Measurements from ENCODE around the gene CHRFAM7A.
"Not testable (repeated sequence)": the region's sequence is repeated elsewhere in the genome, so short reads cannot be mapped to it uniquely, and the experiment has no call there.

CHRFAM7A gene

GRCh38 chr15:30392766-30393663 is at the start of gene CHRFAM7A:
TSS of gene CHRFAM7A (minus strand) at chr15:30393540. CDS start at chr15:30383351, 10,189 bp downstream.
- DNase-seq, result not testable (repeated sequence)

DNA sequence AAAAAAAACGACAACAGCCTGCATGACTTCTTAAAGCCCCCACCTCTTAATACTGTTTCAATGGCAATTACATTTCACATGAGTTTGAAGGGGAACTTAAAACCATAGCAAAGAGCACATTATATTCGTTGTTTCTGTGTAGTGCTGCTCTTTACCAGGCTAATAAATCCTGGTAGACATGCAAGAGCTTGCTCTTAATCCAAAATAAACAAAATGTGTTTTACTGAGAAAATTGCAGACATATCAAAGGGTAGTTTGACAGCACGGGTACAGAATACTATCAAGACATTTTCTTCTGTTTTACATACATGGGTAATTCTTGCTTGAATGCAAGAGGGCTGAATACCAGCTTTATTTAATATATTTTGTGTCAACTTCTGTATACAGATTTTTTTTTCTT is 45.0 kb upstream of the CHRFAM7A start:
- DNase-seq, result not testable (repeated sequence)

DNA sequence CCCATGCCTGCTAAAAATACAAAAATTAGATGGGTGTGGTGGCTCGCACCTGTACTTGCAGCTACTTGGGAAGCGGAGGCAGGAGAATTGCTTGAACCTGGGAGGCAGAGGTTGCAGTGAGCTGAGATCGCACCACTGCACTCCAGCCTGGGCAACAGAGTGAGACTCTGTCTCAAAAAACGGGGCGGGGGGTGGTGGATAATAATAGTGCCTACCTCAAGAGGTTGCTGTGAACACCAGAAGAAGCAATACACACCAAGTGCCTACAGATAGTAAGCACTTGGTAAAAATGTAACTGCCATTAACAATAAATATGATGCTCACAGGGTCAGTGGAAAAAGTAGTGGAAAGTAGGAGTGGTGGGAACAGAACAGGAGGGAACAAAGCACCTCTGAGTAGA is 42.5 kb upstream of the CHRFAM7A start:
- not testable (repeated sequence) for DNase-seq

- not testable (repeated sequence) for DNase-seq
Measured at GRCh38 chr15:30420723-30421122, 27.4 kb upstream of the CHRFAM7A start.

GRCh38 chr15:30414160-30414559 is 20.8 kb upstream of the CHRFAM7A start, which contains the start of gene GOLGA8R:
TSS of gene GOLGA8R (minus strand) at chr15:30414260. CDS start at chr15:30414162, 98 bp downstream.
- DNase-seq, result not testable (repeated sequence)

DNA sequence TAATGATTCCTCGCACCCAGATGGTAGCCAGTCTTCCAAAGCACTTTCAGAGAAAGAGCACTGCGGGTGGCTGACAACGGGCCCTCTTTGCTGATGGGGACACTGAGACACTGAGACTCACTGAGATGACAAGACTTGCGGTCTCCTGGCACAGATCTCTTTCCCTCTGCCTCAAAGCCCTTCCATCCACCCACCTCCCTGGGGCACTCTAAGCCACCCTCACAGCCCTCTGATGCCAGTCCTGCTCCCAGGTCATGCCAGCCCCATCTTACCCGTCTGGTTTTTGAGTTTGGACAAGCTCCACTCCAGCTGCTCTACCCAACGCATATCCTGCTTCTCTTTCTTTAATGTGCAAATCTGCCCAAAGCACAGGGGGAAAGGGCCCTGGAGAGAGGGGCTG is 14.3 kb upstream of the CHRFAM7A start:
- not testable (repeated sequence) for DNase-seq

- DNase-seq, result not testable (repeated sequence)
Measured at GRCh38 chr15:30398988-30399387, 5.6 kb upstream of the CHRFAM7A start.

- DNase-seq, result not testable (repeated sequence)
Measured at GRCh38 chr15:30393664-30393991, 288 bp upstream of the CHRFAM7A start.

GRCh38 chr15:30386318-30386887 is 6.9 kb downstream of the CHRFAM7A start:
- DNase-seq, result not testable (repeated sequence)

GRCh38 chr15:30377082-30377413 is 16.3 kb downstream of the CHRFAM7A start:
- DNase-seq, result not testable (repeated sequence)

DNA sequence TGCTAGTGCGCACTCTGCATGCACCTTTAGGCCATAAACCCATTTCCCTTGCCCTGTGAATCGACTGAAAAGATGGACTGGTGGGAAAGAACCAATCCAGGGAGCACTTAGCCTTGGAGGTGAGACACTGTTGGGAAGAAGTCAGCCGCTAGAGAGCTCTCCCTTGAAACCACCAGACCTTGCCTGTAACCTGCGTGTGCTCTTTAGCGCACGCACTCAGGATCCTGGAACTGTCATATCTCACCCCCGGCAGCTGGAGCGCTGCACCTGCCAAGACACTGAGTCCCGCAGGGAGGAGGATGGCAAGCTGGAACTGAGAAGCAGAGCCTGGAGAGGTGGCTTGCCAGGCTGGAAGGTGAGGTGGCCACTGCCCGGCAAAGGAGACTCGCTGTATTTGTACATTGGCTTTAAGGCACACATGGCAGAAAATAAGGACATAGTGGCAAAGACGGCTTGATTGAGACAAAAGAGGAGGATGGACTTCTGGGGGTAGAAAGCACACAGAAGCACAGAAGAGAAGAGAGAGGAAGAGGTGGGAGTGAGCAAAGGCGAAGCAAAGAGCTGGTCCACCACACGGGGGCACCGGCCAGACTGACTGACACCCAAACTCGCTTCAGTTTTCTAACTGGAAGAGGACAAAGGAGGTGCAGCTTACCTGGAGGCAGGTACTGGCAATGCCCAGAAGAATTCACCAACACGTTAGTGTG is 16.8 kb downstream of the CHRFAM7A start:
- not testable (repeated sequence) for DNase-seq

DNA sequence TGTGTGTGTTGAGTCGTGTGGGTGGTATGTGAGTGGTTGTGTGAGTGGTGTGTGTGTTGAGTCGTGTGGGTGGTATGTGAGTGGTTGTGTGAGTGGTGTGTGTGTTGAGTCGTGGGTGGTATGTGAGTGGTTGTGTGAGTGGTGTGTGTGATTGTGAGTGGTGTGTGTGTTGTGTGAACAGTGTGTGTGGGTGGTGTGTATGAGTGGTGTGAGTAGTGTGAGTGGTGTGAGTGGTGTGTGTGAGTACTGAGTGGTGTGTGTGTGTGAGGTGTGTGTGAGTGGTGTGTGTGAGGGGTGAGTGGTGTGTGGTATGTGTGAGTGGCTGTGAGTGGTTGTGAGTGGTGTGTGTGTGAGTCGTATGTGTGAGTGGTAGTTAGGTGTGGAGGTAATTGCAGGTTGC is 17.5 kb downstream of the CHRFAM7A start:
- not testable (repeated sequence) for DNase-seq

GRCh38 chr15:30374862-30375261 is 18.5 kb downstream of the CHRFAM7A start:
- DNase-seq, result not testable (repeated sequence)

DNA sequence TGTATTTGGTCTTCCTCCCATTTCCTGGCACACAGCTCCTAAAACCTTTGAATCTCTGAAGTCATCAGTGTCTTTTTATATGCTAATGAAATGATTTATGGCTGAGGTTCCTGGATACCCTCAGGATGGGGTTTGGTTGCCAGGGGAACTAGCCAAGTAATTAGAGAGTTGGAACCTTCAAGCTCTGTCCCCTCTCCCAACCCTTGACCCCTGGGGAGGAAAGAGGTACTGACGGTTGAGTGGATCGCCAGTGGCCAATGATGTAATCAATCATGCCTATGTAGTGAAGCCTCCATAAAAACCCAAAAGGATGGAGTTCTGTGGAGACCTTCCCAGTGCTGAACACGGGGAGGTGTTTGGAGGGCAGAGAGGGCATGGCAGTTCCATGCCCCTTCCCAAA is 25.1 kb downstream of the CHRFAM7A start:
- not testable (repeated sequence) for DNase-seq

GRCh38 chr15:30367246-30367645 is 26.1 kb downstream of the CHRFAM7A start:
- DNase-seq, result not testable (repeated sequence)

GRCh38 chr15:30361404-30361803 is 31.9 kb downstream of the CHRFAM7A start:
- not testable (repeated sequence) for DNase-seq

GRCh38 chr15:30360990-30361389 is 32.4 kb downstream of the CHRFAM7A start:
- DNase-seq, result not testable (repeated sequence)

DNA sequence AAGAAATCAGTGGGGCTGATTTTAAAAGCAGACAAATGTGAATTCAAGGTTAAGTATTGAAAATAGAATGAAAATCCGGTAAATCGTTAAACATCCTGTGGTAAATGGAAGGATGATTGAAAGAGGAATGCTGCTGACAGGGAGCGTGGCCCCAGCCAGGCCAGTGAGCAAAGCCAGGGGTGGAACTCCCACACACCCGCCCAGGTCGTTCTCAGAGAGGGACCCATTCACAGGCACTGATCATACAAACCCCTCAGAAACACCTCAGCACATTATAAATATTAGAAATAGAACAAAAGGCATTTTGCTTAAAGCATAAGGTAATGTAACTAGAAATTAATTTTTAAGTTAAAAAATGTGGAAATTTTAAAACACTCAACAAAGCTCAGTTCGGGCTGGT is 38.3 kb downstream of the CHRFAM7A start:
- DNase-seq, result not testable (repeated sequence)

GRCh38 chr15:30349803-30350202 is 43.5 kb downstream of the CHRFAM7A start:
- DNase-seq, result not testable (repeated sequence)

DNA sequence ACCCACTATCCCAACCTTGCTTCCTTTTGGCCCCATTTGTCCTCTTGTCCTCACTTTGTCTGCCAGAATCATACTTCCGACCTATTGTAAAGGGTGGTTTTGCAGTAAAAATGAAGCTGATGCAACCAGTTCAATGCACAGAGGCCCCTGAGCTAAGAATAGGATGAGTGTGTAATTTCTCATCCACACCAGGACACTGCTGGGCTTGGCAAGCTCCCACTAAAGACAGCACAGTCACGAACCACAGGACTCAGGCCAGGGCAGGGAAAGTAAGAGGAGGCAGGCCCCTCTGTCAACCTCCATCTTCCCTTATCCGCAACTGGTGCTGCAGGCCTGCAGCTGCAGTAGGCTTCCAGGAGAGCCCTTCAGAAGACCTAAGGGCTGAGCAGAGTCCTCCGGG is 56.8 kb downstream of the CHRFAM7A start:
- DNase-seq, result not testable (repeated sequence)

DNA sequence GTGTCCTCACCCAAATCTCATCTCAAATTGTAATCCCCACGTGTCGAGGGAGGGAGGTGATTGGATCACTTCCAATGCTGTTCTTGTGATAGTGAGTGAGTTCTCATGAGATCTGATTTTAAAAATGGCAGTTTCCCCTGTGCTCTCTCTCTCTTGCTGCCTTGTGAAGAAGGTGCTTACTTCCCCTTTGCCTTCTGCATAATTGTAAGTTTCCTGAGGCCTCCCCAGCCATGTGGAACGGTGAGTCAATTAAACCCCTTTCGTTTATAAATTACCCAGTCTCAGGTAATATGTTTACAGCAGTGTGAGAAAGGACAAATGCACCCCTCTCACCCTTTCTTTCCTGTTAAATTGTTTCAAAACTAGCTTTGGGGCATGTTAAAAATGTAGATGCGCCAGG is 59.2 kb downstream of the CHRFAM7A start:
- not testable (repeated sequence) for DNase-seq

DNA sequence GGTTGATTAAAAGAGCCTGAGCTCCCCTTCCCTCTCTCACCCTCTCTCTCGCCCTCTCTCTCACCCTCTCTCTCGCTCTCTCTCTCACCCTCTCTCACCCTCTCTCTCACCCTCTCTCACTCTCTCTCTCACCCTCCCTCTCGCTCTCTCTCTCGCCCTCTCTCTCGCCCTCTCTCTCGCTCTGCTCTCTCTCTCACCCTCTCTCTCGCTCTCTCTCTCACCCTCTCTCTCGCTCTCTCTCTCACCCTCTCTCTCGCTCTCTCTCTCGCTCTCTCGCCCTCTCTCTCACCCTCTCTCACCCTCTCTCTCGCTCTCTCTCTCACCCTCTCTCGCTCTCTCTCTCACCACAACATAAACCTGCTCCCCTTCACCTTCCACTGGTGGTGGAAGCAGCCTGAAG is 67.2 kb downstream of the CHRFAM7A start:
- not testable (repeated sequence) for DNase-seq

DNA sequence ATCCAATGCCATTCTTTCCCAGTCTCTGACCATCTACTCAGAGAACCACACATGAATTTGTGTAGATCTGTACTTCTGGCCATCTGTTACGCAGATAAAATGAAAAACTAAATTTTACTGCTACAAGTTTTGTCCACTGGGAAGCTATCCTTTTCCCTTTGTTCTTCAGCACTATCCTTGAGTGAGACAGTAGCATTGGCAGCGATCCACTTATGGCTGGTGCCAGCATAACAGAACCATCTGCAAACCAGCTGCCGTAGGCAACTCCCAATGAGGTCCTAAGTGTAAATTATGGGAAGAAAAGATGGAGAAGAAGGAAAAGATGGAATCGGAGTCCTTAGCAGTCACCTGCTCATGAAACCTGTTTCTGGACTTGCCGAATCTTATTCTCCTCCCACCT is 72.3 kb downstream of the CHRFAM7A start:
- DNase-seq, result not testable (repeated sequence)
